K562 treated with DMSO at 1 percent for 4 hours (cell line): Measurements from ENCODE around the gene APELA. TPM values are rescaled to one million over a fixed set of nuclear protein-coding genes. Genes with fewer than 3 reads are reported as not detected.

Source experiments
- total RNA-seq: library from RNA; unstranded; fragments of 300-600 nt; gene quantifications from 2 replicates; pipeline ENCODE4 v1.2.3, GENCODE V29; 2022; ENCODE audit not compliant: insufficient read depth

Gene APELA, protein sequence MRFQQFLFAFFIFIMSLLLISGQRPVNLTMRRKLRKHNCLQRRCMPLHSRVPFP
- total RNA-seq: not detected in 2 replicates

DNA sequence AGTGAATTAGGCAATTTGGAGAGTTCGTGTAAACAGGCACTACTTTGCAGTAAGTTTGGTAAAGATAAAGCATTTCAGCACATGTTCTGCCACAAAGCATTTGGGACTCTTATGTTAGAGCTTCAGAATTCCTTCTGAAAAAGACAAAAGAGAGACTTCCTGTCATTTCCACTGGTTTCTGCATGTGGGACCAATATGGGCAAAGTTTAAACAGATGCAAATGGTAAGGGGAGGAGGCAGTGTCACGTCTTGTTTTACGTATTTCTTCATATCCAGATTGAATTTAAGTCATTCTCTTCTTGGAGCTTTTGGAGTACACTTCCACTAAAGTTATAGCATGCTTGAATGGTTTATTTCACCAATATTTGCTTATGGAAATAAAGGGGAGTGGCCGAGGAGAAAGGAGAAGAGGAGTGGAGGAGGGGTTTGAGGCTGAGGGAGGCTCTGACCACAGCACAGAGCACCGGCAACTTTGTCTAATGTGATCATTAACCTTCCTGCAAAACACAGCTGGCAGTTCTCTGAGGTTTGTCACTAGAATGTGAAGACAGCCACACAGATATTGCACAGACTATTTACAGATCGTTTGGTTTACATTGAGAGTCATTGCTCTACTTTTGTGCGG is at the start of gene APELA:
Gene APELA (plus strand): TSS at position 479 of the 625 bp plus-strand sequence. CDS start 154 bp downstream, outside the sequence.

Other genes starting within 250 kb of the APELA start
- not detected in 2 replicates for gene SMIM31, start 123.0 kb upstream of the APELA start, total RNA-seq
- gene TRIM61, start 100.5 kb downstream of the APELA start, total RNA-seq: 0.89 TPM in 1 of 2 replicates, not detected in the other
- not detected in 2 replicates for gene TRIM60, start 154.8 kb downstream of the APELA start, total RNA-seq
- not detected in 2 replicates for gene TRIM75, start 176.7 kb downstream of the APELA start, total RNA-seq
- 5.2 and 7.3 TPM in 2 replicates for gene TMEM192, start 235.7 kb downstream of the APELA start, total RNA-seq